H1 (cell line): ENCODE data around the gene ZNF407. TPM values are rescaled to one million over a fixed set of nuclear protein-coding genes. Genes with fewer than 3 reads are reported as not detected.

Experiments
- BRCA1 ChIP-seq: IDR thresholded peaks from 2 replicates; pipeline ENCODE4 v1.6.1; 2012; ENCODE audit warnings: low read depth, low read length, improper control_type of control experiment
- NANOG ChIP-seq: IDR thresholded peaks from 2 replicates; pipeline ENCODE4 v1.6.1; 2011; ENCODE audit warnings: low read length, low read depth, mild to moderate bottlenecking, inconsistent platforms; ENCODE audit not compliant: insufficient read depth, poor library complexity, severe bottlenecking
- SP2 ChIP-seq: IDR thresholded peaks from 2 replicates; pipeline ENCODE4 v1.6.1; 2012; ENCODE audit warnings: mild to moderate bottlenecking, low read length, inconsistent platforms
- polyA plus RNA-seq, 7 experiments: library from polyadenylated mRNA; depleted of rRNA in 3 of 7; stranded (reverse) in 5 of 7; unstranded in 2 of 7; fragments of >200 nt in 5 of 7; fragments of 200-250 nt in 2 of 7; gene quantifications; 1 replicate in 5 of 7; 2 replicates in 1 of 7; 4 replicates in 1 of 7; pipeline versions ENCODE4 v1.2.1 to v1.2.3, GENCODE V29; 2011 to 2013; ENCODE audit warnings: missing spikeins in 2 of 7, mixed read lengths in 2 of 7
- total RNA-seq: library from RNA; stranded (reverse); fragmentation: NEBNext Ultra II Directional; extraction: Animal tissue kit (Norgen Biotek cat#: 25700); gene quantifications from 2 replicates; pipeline ENCODE4 v1.2.1, GENCODE V29; 2021

The ZNF407 gene
- total and polyA plus RNA-seq, 2 of the 8 experiments (the other 6 are each of a cell fraction or from before 2014, with no cell fraction given): 1.5 to 6.8 TPM

DNA sequence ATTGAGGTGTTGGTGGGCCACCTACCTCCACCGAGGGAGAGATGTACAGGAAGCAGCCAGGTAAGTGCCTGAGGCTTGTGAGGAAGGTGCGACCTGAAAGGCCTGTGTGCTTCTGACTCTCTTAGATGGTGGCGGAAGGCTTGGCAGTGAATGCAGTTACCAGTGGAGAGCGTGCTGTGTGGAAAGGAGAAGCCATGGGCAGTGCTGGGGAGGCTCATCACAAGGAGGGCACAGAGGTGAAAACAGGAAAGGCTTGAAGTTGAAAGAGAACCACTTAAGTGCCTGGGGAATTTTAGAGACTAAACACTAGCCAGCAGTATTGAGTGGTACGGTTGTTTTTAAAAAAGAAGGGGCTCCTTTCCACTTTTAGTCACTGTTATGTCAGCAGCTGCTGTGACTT lies 130.9 kb downstream of the ZNF407 start (continued):
- TF ChIP-seq SP2 (no peak), BRCA1 (no peak), NANOG (no peak)
- TF ChIP-seq, all 59 proteins: peak for 0
